Measurements from ENCODE around the gene TMEM256.

- TF ChIP-seq POLR2AphosphoS5 (IDR thresholded peaks at IDR 0.05; ENCODE audit: low read depth, low read length): no peak
- no peak for TF ChIP-seq PAX5 (IDR thresholded peaks at IDR 0.05; ENCODE audit: insufficient read depth, low read length, severe bottlenecking)
- no peak for TF ChIP-seq POLR2A (IDR thresholded peaks at IDR 0.05; ENCODE audit: low read depth, low read length)
- no peak for TF ChIP-seq TAF1 (IDR thresholded peaks at IDR 0.05; ENCODE audit: low read depth, low read length)
- no peak for TF ChIP-seq POU2F2 (IDR thresholded peaks at IDR 0.05; ENCODE audit: low read depth, low read length)
These were observed 35.8 kb downstream of the TMEM256 start for GRCh38 chr17:7367918-7368598.

Data from GM12891 (cell line).